Femur (tissue), 1 donor: Measurements from ENCODE around the gene THAP8.
"Not testable (repeated sequence)": the region's sequence is repeated elsewhere in the genome, so short reads cannot be mapped to it uniquely, and the experiment has no call there.

Source experiments
- DNase-seq: peaks from one replicate; pipeline ENCODE4 v3.0.0-alpha.2; 2017

The THAP8 gene, protein sequence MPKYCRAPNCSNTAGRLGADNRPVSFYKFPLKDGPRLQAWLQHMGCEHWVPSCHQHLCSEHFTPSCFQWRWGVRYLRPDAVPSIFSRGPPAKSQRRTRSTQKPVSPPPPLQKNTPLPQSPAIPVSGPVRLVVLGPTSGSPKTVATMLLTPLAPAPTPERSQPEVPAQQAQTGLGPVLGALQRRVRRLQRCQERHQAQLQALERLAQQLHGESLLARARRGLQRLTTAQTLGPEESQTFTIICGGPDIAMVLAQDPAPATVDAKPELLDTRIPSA

DNA sequence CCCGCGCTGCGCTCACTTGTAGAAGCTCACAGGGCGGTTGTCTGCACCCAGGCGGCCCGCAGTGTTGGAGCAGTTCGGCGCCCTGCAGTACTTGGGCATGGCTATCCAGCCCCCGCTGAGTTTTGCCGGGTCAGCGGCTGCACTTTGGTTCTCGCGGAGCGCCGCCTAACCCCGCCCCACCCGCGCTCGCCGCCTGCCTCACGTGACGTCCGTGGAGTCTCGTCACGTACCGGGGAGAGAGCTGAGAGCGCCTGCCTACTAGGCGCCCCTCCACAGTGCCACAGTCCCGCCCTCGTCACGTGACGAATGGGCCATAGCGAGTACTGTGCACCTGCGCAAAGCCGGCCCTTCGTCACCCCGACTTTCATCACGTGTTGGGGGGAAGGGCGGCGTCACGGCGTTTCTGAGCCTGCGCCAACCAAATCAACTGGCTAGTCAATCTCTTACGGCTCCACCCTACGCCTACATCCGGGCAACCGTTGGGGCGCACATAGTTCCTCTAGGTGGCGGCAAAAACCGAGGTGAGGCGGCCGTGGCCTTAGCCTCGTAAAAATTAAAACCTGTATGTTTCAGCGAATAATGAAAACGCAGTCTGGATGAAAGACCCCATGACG, at the start of gene THAP8:
THAP8 (minus strand) TSS at position 167 of the 614 bp plus-strand sequence; CDS start at position 99, 68 bp downstream.
- DNase-seq: peak; percentile 100

DNA sequence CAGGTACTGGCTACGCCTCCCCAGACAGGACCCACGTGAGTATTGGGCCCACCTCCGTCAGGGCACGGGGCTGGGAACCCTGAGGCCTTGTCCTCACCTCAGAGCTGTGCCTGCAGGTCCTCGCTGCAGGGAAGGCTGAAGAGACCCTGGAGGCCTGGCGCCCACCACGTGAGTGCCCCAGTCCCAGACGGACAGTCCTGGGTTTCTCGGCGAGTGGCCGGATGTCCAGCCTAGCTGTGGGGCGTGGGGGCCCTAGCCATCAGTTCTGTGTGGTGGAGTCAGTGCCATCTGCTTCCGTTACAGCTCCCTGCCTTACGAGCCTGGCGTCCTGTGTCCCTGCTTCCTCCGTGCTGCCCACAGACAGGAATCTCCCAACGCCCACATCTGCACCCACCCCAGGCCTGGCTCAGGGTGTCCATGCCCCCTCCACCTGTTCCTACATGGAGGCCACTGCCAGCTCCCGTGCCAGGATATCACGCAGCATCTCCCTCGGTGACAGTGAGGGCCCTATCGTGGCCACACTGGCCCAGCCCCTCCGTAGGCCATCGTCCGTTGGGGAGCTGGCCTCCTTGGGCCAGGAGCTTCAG, 49.0 kb upstream of the THAP8 start:
- DNase-seq: no peak

DNA sequence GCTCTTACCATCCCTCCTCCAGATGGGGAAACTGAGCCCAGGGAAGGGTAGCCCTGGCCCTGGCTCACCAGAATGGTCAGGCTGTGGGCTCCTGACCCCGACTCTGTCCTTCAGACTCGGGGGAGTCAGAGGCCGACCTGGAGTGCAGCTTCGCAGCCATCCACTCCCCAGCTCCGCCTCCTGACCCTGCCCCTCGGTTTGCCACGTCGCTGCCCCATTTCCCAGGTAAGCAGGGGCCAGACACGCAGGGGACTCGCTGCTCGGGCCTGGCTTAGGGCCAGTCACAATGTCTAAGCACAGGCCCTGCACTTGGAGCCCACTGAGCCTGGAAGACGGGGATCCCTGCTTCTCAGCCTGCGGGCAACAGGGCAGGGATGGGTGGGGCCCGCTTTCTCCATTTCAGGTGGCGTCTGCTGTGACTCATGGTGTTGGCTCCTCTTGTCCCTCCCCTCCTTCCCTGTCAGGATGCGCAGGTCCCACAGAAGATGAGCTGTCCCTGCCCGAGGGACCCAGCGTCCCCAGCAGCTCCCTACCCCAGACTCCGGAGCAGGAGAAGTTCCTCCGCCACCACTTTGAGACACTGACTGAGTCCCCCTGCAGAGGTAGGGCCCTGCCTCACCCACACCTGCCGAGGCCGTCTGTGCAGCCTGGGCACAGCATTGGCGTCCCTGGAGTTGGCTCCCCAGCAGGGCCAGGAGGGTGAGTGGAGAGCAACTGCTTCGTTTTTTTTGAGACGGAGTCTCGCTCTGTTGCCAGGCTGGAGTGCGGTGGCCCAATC, 47.7 kb upstream of the THAP8 start:
- no peak for DNase-seq

DNA sequence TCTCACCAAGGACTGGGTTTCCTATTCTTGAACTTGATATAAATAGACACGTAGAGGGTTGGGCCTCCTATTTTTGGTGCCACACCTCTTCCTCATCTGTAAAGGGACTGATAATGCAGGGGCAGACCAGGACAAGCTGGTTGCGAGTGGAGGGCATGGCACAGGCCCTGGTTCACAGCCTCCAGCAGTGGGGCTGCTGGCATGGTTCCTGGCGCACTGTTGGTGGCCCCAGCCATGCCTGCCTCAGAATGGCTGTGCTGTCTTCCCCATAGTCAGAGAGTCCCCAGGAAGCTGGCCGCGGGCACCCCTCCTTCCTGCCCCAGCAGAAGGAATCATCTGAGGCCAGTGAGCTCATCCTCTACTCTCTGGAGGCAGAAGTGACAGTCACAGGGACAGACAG, 46.4 kb upstream of the THAP8 start:
- DNase-seq: no peak

DNA sequence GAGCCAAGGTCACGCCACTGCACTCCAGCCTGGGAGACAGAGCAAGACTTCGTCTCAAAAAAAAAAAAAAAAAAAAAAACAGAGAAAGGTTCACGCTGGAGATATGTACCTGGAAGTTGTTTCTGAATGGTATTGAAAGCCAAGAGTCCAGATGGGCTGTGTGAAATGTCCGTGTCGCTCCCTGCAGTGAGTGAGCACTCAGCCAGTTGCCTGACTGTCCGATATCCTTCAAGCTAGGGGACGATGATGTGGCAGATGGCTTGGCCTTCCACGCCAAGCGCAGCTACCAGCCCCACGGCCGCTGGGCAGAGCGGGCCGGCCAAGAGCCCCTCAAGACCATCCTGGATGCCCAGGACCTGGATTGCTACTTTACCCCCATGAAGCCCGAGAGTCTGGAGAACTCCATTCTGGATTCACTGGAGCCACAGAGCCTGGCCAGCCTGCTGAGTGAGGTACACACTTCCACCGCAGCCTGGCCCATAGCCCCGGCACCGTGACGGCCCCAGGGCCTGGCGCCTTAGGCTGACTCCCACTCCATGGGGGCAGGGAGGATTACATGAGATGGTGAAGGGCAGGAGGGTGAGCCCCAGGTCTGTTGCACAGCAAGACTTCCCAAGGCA, 45.2 kb upstream of the THAP8 start:
- no peak for DNase-seq

DNA sequence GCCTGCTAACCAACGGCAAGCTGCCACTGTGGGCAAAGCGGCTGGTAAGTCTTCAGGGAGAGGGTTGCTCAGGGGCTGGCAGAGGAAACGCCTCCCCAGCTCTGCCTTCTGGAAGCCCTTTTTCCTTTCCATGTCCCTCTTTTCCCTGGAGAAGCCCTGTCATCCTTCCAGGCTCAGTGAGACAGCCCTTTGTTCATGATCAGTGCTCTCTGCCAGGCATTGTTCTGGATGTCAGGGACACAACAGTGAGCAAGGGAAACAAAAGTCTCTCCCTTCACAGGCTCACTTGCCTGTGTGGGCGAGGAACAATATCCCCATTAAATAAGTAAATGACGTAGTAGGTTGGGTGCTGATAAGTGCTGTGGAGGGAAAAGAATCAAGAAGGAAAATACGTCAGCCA, 43.0 kb upstream of the THAP8 start:
- no peak for DNase-seq

DNA sequence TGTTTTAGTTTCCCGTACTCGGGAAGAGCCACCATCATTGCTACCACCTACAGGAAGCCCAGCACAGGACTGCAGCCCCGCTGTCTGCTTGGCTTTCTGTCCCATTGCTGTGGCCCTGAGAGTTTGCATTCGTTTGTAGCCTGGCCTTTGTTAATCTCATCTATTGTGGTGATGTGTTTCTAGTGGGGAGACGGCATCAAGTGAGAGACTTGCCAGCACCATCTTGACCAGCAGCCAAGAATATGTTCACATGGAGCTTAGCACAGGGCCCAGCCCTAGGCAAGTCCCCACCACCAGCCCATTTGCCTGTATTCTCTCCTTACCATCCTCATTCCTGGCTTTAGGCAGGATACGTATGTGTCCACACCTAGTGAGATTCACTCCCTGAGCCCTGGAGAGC, 39.6 kb upstream of the THAP8 start:
- DNase-seq: no peak

DNA sequence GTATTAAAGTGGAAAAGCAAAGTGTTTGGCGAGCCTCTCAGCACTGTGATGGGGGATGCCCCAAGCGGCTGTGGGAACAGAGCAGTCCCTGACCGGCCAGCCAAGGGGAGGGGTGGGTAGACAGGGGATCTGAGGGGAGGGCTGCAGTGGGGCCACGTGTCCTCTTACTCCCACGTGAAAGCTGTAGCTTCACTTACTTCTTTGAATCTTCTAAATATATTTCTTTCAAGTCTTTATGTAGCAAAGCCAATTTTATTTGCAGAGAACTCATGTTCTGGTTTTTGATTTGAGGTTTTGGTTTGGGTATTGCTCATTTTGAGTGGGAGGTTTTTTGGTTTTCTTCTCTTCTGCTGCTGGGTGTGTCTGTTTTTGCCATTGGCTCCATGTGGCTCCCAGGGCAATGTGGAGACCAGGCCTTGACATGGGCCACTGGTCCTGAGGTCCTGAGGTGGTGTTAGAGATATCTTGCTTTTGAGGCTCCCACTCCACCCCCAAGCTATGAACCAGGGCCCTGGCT, 39.1 kb upstream of the THAP8 start:
- DNase-seq: no peak

DNA sequence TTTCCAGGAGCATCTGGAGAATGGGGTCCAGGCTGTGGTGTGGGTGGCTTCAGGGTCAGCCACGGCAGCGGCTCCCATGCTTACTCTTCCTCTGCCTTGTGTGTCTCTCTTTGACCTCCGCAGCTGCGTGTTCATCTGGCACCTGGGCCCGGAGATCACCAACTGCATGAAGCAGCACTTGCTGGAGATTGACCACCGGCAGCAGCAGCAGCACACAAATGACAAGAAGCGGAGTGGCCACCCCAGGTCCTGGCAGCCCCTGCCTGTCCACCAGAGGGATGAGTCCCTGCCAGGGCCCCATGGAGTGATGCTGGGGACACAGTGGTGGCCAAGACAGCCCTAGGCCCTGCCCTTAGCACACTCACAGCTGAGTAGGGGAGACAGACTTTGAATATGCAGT, 38.5 kb upstream of the THAP8 start:
- DNase-seq: no peak

DNA sequence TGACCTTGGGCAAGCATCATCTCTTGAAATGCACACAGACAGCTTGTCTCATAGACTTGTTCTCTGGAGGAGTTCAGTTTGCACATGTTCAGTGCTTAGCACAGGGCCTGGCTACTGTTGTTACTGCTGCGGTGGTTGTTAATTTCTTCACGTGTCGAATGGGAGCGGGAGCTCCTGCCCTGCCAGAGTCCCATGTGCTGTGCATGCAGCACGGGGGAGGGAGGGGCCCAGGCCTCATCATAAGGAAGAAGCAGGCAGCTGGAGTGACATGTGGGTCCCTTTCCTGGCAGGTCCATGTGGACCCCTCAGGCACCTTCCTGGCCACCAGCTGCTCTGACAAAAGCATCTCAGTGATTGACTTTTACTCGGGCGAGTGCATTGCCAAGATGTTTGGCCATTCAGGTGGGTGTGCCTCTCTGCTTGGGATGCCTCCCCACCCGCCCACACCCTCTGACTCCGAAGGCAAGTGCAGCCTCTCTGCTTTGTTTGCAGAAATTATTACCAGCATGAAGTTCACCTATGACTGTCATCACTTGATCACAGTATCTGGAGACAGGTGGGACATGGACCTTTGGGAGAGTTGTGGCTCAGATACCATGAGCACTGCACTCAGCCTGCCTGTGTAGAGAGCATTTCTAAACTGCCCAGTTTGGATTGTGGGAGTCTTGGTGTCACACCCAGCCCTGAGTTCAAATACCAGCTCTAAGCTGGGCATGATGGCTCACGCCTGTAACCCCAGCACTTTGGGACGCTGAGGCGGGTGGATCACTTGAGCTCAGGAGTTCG, 37.0 kb upstream of the THAP8 start:
- no peak for DNase-seq

DNA sequence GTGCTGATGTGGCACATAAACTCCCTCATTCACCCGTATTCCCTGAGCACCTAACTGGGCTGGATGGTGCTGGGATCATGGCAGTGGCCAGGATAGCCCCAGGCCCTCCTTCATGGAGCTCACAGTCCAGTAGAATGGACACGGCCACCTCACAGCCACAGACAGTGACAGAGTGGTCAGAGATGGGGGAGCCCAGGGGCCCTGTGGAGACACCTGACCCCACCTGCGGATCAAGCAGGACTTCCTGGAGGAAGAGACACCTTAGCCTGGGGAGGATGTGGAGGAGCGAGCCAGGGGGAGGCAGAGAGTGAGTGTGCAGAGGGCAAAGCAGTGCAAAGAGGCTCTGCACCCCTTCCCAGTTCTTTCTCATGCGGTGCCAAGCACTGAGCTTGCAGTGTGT, 35.8 kb upstream of the THAP8 start:
- no peak for DNase-seq

DNA sequence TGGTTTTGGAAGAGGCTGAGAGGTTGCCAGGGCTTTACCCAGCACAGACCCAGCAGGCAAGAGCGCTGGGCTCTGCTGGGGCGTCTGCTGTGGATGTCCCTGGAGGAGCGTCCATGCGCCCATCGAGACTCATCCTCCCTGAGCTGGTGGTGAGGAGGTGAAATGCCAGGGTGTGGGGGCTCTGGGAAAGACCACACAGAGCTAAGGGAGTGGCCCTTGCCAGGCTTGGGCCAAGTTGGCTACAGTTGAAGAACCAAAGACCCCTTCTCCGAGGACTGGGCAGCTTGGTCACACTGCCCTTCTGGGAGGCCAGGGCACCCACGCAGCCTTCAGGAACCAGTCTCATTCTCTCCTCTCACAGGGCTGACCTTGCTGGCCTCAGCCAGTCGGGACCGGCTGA, 32.2 kb upstream of the THAP8 start:
- no peak for DNase-seq

DNA sequence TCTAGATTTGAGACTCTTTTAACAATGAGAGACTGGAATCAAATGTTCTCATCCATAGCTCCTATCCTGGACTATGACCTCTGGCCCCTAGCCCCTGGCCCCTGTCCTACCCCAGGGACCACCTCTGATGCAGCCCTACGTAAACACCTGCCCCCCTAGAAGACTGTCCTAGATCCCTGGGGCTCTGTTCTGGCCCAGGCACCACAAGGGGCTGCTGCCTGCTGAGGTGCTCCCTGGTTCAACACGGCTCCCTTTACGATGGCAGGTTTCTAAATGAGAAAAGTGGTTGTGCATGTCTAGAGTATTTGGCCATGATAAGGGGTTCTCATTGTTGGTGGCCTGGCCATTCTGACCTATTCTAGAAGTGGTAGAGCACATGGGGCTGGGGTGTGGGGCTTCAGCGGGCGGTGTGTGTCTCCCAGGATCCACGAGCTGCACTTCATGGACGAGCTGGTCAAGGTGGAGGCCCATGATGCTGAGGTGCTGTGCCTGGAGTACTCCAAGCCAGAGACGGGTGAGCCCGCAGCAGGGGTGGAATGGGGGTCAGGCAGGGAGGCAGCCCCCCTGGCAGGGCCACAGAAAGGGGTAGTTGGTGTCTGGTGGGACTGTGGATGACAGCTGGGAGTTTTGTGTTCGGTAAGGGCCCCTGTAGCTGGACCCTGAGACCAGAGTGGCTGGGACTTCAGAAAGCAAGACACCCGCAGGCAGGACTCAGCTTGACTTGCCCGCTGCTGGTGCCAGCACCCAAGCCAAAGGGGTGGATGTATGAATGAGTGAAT, 30.3 kb upstream of the THAP8 start:
- no peak for DNase-seq

DNA sequence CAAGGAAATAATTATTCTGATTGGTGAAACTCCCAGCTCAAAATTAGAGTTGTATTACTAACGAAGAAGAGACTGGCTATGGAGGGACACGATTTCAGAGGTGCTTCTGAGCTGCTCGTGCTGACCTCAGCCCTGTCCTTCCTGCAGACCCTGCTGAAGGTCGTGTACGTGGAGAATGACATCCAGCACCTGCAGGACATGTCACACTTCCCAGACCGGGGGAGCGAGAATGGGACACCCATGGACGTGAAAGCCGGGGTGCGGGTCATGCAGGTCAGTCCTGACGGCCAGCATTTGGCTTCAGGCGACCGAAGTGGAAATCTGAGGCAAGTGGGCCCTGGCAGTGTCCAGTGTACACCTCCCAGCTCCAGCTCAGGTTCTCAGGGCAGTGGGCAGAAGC, 28.8 kb upstream of the THAP8 start:
- DNase-seq: no peak

DNA sequence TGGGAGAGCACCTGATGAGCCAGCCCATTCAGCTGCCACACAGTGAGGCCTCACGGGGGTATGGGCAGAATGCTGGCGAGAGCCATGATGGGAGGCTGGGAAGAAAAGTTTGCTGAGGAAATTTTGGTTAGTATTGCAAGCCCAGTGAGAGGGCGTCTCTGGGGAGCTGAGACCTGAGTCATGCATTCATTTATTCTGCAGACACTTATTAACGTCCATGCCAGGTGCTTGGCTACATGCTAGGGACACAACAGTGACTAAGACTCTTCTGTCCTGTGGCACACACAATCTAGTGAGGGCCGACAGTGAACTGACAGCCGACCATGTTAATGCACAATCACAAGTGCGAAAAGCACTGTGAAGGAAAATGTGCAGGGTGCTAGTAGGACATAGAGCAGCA, 27.8 kb upstream of the THAP8 start:
- DNase-seq: no peak

DNA sequence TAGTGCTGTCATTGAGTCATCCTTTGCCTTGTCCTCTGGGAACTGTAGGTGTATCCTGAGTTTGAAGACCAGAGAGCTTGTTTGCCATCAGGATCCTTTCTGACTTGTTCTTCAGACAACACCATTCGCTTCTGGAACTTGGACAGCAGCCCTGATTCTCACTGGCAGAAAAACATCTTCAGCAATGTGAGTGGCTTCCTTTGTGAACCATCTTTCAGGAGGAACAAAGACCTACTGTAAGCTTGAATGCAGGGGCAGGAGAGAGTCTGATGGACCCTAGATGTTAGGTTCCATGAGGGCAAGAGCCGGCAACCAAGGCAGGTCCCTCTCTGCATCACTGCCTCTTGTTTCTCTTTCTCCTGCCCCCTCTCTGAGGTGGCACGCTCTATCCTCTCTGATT, 27.3 kb upstream of the THAP8 start:
- no peak for DNase-seq

DNA sequence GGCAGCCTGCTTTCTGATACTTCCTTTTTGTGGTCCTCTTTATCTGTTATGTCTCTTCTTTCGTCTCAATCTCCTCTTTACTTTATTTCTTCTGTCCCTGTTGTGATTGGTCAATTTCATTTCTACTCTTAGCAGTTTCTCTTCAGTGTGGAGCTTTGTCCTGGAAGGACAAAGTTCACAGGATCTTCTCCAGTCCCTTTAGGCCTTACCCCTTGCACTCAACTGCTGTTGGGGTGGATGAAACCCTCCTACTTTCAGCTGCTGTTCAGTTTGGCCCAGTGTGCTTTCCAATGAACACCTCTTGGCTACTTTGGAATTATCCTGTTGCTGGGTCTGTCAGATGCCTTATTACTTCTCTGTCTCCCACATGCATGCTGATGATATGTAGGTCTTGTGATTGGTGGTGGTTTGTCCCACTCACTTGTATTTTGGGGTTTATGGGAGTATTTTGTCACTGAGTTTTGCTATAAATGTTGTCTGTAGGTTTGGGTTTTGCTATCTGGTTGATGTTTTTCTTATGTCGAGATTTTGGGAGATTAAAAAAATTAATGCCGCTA, 25.4 kb upstream of the THAP8 start:
- DNase-seq: no peak

DNA sequence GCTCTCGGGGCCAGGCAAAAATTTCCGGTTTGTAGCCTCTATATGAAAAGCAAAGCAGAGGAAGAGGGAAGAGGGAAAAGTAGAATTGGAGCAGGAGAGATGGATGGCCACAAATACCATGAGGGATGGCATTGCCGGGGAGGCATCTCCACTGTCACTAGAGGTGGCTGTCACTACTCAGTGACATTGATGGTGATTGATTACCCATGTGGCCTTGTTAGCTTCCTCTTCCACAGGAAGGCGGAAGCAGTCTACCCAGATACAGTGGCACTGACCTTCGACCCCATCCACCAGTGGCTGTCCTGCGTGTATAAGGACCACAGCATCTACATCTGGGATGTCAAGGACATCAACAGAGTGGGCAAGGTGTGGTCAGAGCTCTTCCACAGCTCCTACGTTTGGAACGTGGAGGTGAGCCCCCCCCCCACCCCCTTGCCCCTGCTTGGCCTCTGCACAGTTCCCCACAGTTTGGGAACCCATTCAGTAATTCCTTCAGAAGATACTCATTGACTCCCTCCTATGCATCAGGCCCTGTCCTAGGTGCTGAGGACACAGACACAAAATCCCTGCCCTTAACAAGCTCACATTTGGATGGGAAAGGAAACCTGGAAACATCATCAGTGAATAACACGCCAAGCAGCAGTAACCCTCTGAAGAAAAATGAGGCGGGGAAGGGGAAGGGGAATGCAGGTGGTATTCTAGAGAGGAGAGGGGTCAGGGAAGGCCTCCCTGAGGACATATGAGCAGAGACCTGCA, 19.2 kb upstream of the THAP8 start:
- no peak for DNase-seq

DNA sequence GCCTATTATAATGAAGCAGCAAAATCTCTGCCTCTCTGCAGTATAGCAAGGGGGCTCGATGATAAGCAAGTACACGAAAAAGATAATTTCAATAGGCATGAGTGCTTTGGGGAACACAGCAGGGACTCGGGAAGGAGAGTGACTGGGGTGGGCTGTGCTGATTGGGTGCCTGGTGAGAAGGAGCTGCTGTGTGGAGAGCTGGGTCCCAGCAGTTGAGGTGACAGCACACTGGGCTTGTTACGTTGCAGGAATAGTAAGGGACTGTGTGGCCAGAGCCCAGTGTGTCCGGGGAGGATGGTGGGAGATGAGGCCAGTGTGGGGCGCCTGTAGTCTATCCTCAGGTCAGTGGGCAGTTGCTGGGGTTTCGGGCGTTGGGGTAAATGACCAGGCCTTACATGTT, 18.0 kb upstream of the THAP8 start:
- DNase-seq: no peak

DNA sequence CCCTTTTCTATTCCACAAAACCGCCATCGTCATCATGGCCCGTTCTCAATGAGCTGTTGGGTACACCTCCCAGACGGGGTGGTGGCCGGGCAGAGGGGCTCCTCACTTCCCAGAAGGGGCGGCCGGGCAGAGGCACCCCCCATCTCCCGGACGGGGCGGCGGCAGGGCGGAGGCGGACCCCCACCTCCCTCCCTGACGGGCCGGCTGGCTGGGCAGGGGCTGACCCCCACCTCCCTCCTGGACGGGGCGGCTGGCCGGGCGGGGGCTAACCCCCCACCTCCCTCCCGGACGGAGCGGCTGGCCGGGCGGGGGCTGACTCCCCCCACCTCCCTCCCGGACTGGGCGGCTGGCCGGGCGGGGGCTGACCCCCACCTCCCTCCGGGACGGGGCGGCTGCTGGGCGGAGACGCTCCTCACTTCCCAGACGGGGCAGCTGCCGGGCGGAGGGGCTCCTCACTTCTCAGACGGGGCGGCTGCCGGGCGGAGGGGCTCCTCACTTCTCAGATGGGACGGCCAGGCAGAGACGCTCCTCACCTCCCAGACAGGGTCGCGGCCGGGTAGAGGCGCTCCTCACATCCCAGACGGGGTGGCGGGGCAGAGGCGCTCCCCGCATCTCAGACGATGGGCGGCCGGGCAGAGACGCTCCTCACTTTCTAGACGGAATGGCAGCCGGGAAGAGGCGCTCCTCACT, 14.9 kb upstream of the THAP8 start:
- DNase-seq: not testable (repeated sequence)
